ENCODE results near the gene KRTAP3-3.

GRCh38 chr17:41016578-41017215 lies 22.7 kb upstream of the KRTAP3-3 start:
- no peak for TF ChIP-seq CTCF (IDR thresholded peaks at IDR 0.05)
- no peak for TF ChIP-seq POLR2AphosphoS5 (IDR thresholded peaks at IDR 0.05)

All from prostate gland (tissue), 2 donors.